Stimulated activated naive CD8-positive, alpha-beta T cell treated with anti-CD3 and anti-CD28 coated beads, Interleukin-15, amount 100 ng/mL, for 72 hours (primary cell): Measurements from ENCODE around the gene ZBTB43.

Experiments used
- ATAC-seq: fragments of 150-1000 bp; cut with Tn5 transposase; 2 replicates; pipeline ENCODE4 v1.10.0; 2021; ENCODE audit warnings: mild to moderate bottlenecking, moderate library complexity
- DNase-seq, 2 donors: peaks; one replicate each; pipeline ENCODE4 v3.0.0; 2021 to 2022
- H3K27ac Mint-ChIP-seq, 2 donors: one replicate each; pipeline ENCODE4 v1.8.0; 2022; ENCODE audit warnings: mild to moderate bottlenecking in 2 of 2, mixed read lengths in 2 of 2, moderate library complexity in 2 of 2
- H3K27me3 Mint-ChIP-seq: one replicate; pipeline ENCODE4 v1.8.0; 2022; ENCODE audit warnings: mixed read lengths
- H3K4me1 Mint-ChIP-seq: one replicate; pipeline ENCODE4 v1.8.0; 2022; ENCODE audit warnings: mild to moderate bottlenecking, mixed read lengths
- H3K4me3 Mint-ChIP-seq, 2 donors: one replicate each; pipeline ENCODE4 v1.8.0; 2022; ENCODE audit warnings: mild to moderate bottlenecking in 2 of 2, mixed read lengths in 2 of 2, moderate library complexity in 1 of 2
- H3K9me3 Mint-ChIP-seq, 2 donors: one replicate each; pipeline ENCODE4 v1.8.0; 2022; ENCODE audit warnings: mixed read lengths in 2 of 2

The ZBTB43 gene

GRCh38 chr9:126833020-126833419 is 28.2 kb downstream of the ZBTB43 start:
- H3K27me3 Mint-ChIP-seq: no peaks in the 10 kb centered on the region
- ATAC-seq (no peak), DNase-seq (no peak)
- no peak overlapping the region for H3K4me3 Mint-ChIP-seq
- H3K4me1 Mint-ChIP-seq: peaks cover 47% of the 10 kb centered on the region
- H3K9me3 Mint-ChIP-seq: no peaks in the 10 kb centered on the region
- peak overlapping the region in 1 of 2 donors; percentile 24 for H3K27ac Mint-ChIP-seq

GRCh38 chr9:126833710-126834345 is 29.0 kb downstream of the ZBTB43 start:
- DNase-seq (no peak), ATAC-seq (no peak)
- H3K9me3 Mint-ChIP-seq: no peaks in the 10 kb centered on the region
- H3K27me3 Mint-ChIP-seq: no peaks in the 10 kb centered on the region
- no peak overlapping the region for H3K27ac Mint-ChIP-seq
- no peak overlapping the region for H3K4me3 Mint-ChIP-seq
- H3K4me1 Mint-ChIP-seq: peaks cover 55% of the 10 kb centered on the region

- Mint-ChIP-seq H3K4me1 (peaks cover 64% of the 10 kb centered on the region), H3K27me3 (no peaks in the 10 kb centered on the region), H3K9me3 (no peaks in the 10 kb centered on the region), H3K27ac (no peak overlapping the region), H3K4me3 (no peak overlapping the region)
- no peak for DNase-seq
- ATAC-seq: peak; percentile 59
Measured at GRCh38 chr9:126834672-126835071, 29.8 kb downstream of the ZBTB43 start.

- no peaks in the 10 kb centered on the region for H3K27me3 Mint-ChIP-seq
- H3K4me3 Mint-ChIP-seq: no peak overlapping the region
- DNase-seq (no peak), ATAC-seq (no peak)
- H3K27ac Mint-ChIP-seq: no peak overlapping the region
- H3K4me1 Mint-ChIP-seq: peaks cover 56% of the 10 kb centered on the region
- no peaks in the 10 kb centered on the region for H3K9me3 Mint-ChIP-seq
Measured at GRCh38 chr9:126836216-126836615, 31.4 kb downstream of the ZBTB43 start.

- Mint-ChIP-seq H3K4me3 (peak overlapping the region; percentile 24 to 56), H3K27me3 (no peaks in the 10 kb centered on the region), H3K4me1 (peaks cover 65% of the 10 kb centered on the region), H3K9me3 (no peaks in the 10 kb centered on the region), H3K27ac (peak overlapping the region in 1 of 2 donors; percentile 76)
- DNase-seq (no peak), ATAC-seq (peak; percentile 61)
Measured at GRCh38 chr9:126838055-126838811, 33.4 kb downstream of the ZBTB43 start.

- peak overlapping the region; percentile 30 to 89 for H3K27ac Mint-ChIP-seq
- peaks cover 68% of the 10 kb centered on the region for H3K4me1 Mint-ChIP-seq
- H3K27me3 Mint-ChIP-seq: no peaks in the 10 kb centered on the region
- ATAC-seq (peak; percentile 84), DNase-seq (peak in 1 of 2 donors; percentile 49)
- peak overlapping the region; percentile 24 to 56 for H3K4me3 Mint-ChIP-seq
- H3K9me3 Mint-ChIP-seq: no peaks in the 10 kb centered on the region
Measured at GRCh38 chr9:126838895-126839294, 34.1 kb downstream of the ZBTB43 start.

GRCh38 chr9:126839301-126839700 is 34.5 kb downstream of the ZBTB43 start:
- H3K4me3 Mint-ChIP-seq: peak overlapping the region in 1 of 2 donors; percentile 56
- DNase-seq: no peak
- peaks cover 64% of the 10 kb centered on the region for H3K4me1 Mint-ChIP-seq
- no peaks in the 10 kb centered on the region for H3K9me3 Mint-ChIP-seq
- no peaks in the 10 kb centered on the region for H3K27me3 Mint-ChIP-seq
- peak overlapping the region in 1 of 2 donors; percentile 30 for H3K27ac Mint-ChIP-seq
- ATAC-seq: peak; percentile 6

GRCh38 chr9:126842220-126842842 is 37.5 kb downstream of the ZBTB43 start:
- no peaks in the 10 kb centered on the region for H3K9me3 Mint-ChIP-seq
- H3K27me3 Mint-ChIP-seq: no peaks in the 10 kb centered on the region
- no peak overlapping the region for H3K4me3 Mint-ChIP-seq
- H3K4me1 Mint-ChIP-seq: peaks cover 41% of the 10 kb centered on the region
- ATAC-seq (no peak), DNase-seq (no peak)
- H3K27ac Mint-ChIP-seq: peak overlapping the region in 1 of 2 donors; percentile 1

- ATAC-seq (no peak), DNase-seq (no peak)
- Mint-ChIP-seq H3K9me3 (no peaks in the 10 kb centered on the region), H3K27ac (no peak overlapping the region), H3K27me3 (no peaks in the 10 kb centered on the region), H3K4me1 (peaks cover 32% of the 10 kb centered on the region), H3K4me3 (no peak overlapping the region)
Measured at GRCh38 chr9:126842977-126843799, 38.3 kb downstream of the ZBTB43 start.

- DNase-seq (no peak), ATAC-seq (no peak)
- peaks cover 23% of the 10 kb centered on the region for H3K4me1 Mint-ChIP-seq
- H3K9me3 Mint-ChIP-seq: no peaks in the 10 kb centered on the region
- no peaks in the 10 kb centered on the region for H3K27me3 Mint-ChIP-seq
- H3K4me3 Mint-ChIP-seq: no peak overlapping the region
- no peak overlapping the region for H3K27ac Mint-ChIP-seq
Measured at GRCh38 chr9:126844085-126844484, 39.2 kb downstream of the ZBTB43 start.

- no peak for ATAC-seq
- no peak overlapping the region for H3K4me3 Mint-ChIP-seq
- DNase-seq: no peak
- H3K9me3 Mint-ChIP-seq: no peaks in the 10 kb centered on the region
- peaks cover 22% of the 10 kb centered on the region for H3K27me3 Mint-ChIP-seq
- H3K27ac Mint-ChIP-seq: no peak overlapping the region
- peaks cover 14% of the 10 kb centered on the region for H3K4me1 Mint-ChIP-seq
Measured at GRCh38 chr9:126847051-126847450, 42.2 kb downstream of the ZBTB43 start.

GRCh38 chr9:126849591-126850225 is 44.9 kb downstream of the ZBTB43 start:
- Mint-ChIP-seq H3K4me3 (no peak overlapping the region), H3K9me3 (no peaks in the 10 kb centered on the region), H3K4me1 (no peaks in the 10 kb centered on the region), H3K27ac (no peak overlapping the region), H3K27me3 (peaks cover 44% of the 10 kb centered on the region)
- ATAC-seq (no peak), DNase-seq (no peak)

- no peaks in the 10 kb centered on the region for H3K4me1 Mint-ChIP-seq
- H3K27ac Mint-ChIP-seq: no peak overlapping the region
- H3K27me3 Mint-ChIP-seq: peaks cover 48% of the 10 kb centered on the region
- no peaks in the 10 kb centered on the region for H3K9me3 Mint-ChIP-seq
- H3K4me3 Mint-ChIP-seq: no peak overlapping the region
- DNase-seq: no peak
- ATAC-seq: no peak
Measured at GRCh38 chr9:126851286-126851880, 46.5 kb downstream of the ZBTB43 start.

GRCh38 chr9:126852086-126852688 is 47.3 kb downstream of the ZBTB43 start:
- Mint-ChIP-seq H3K27me3 (peaks cover 56% of the 10 kb centered on the region), H3K9me3 (no peaks in the 10 kb centered on the region), H3K4me1 (no peaks in the 10 kb centered on the region), H3K27ac (peak overlapping the region in 1 of 2 donors; percentile 49), H3K4me3 (no peak overlapping the region)
- ATAC-seq (no peak), DNase-seq (no peak)
